Ascending aorta (tissue), 2 donors: ENCODE measurements around the gene AADAC. TPM values are rescaled to one million over a fixed set of nuclear protein-coding genes. Genes with fewer than 3 reads are reported as not detected.

ENCODE experiments used
- DNase-seq, 2 donors: peaks; one replicate each; pipeline ENCODE4 v3.0.0-alpha.2; 2019; ENCODE audit warnings: low spot score in 2 of 2
- H3K27ac ChIP-seq, 2 donors: fragments of 200-600 bp; sonication (generic); one replicate each; pipeline ENCODE4 v1.5.1; 2016 to 2017; ENCODE audit warnings: mild to moderate bottlenecking in 1 of 2
- H3K27me3 ChIP-seq: fragments of 200-600 bp; sonication (generic); one replicate; pipeline ENCODE4 v1.5.1; 2017
- H3K36me3 ChIP-seq, 2 donors: fragments of 200-600 bp; sonication (generic); one replicate each; pipeline ENCODE4 v1.5.1; 2016
- H3K4me1 ChIP-seq, 2 donors: fragments of 200-600 bp; sonication (generic); one replicate each; pipeline ENCODE4 v1.5.1; 2016 to 2017; ENCODE audit warnings: mild to moderate bottlenecking in 1 of 2
- H3K4me3 ChIP-seq, 2 donors: fragments of 200-600 bp; sonication (generic); one replicate each; pipeline ENCODE4 v1.5.1; 2016 to 2017; ENCODE audit warnings: mild to moderate bottlenecking in 1 of 2
- H3K9me3 ChIP-seq, 2 donors: fragments of 200-600 bp; sonication (generic); one replicate each; pipeline ENCODE4 v1.5.1; 2016
- CTCF ChIP-seq, 3 experiments: fragments of 200-600 bp in 2 of 3; fragments of 450-650 bp in 1 of 3; sonication (generic) in 2 of 3; IDR thresholded peaks; one replicate each; pipeline ENCODE4 v1.5.1; 2016 to 2019; ENCODE audit warnings: antibody characterized with exemption in 3 of 3, mild to moderate bottlenecking in 1 of 3, moderate library complexity in 1 of 3
- intact Hi-C: fragments of 100-400 bp; cut with DNase I; formaldehyde crosslinking; loops from one replicate; pipeline ENCODE4 v1.15.1; 2023
- total RNA-seq: library from RNA; depleted of rRNA; stranded (reverse); fragments of >200 nt; gene quantifications from one replicate; pipeline ENCODE4 v1.1.0, GENCODE V29; 2016

AADAC gene
- total RNA-seq, 1 donor from 2014 or later = 1.2 TPM

GRCh38 chr3:151875759-151876158 is 61.8 kb downstream of the AADAC start:
- Histone ChIP-seq H3K4me1 (peaks cover 0 to 16% of the 10 kb centered on the region in 2 donors), H3K27me3 (no peaks in the 10 kb centered on the region), H3K9me3 (no peaks in the 10 kb centered on the region), H3K36me3 (no peaks in the 10 kb centered on the region), H3K4me3 (peak overlapping the region in 1 of 2 donors; percentile 22), H3K27ac (no peak overlapping the region)
- TF ChIP-seq CTCF (IDR thresholded peaks at IDR 0.05) = no peak
- intact Hi-C loops = no loop called here
- no peak for DNase-seq

GRCh38 chr3:151877269-151877668 is 63.4 kb downstream of the AADAC start:
- no peak for DNase-seq
- Histone ChIP-seq H3K27me3 (no peaks in the 10 kb centered on the region), H3K9me3 (no peaks in the 10 kb centered on the region), H3K36me3 (no peaks in the 10 kb centered on the region), H3K27ac (no peak overlapping the region), H3K4me3 (no peak overlapping the region), H3K4me1 (peaks cover 0 to 10% of the 10 kb centered on the region in 2 donors)
- intact Hi-C loops = no loop called here
- no peak for TF ChIP-seq CTCF (IDR thresholded peaks at IDR 0.05)

Other genes with a start within 250 kb of the AADAC start
- not detected for gene AADACL2, start 80.2 kb upstream of the AADAC start, total RNA-seq
- 3.1 TPM for gene SUCNR1, start 59.5 kb downstream of the AADAC start, total RNA-seq